Esophagus (tissue), 2 donors: ENCODE results near the gene NUP160. TPM values are rescaled to one million over a fixed set of nuclear protein-coding genes. Genes with fewer than 3 reads are reported as not detected.

Source experiments
- H3K27ac ChIP-seq, 2 donors: one replicate each; pipeline ENCODE4 v1.5.1; 2013; ENCODE audit warnings: low read depth in 2 of 2, mild to moderate bottlenecking in 2 of 2, inconsistent platforms in 1 of 2, low read length in 1 of 2, moderate library complexity in 1 of 2
- H3K27me3 ChIP-seq, 2 donors: one replicate each; pipeline ENCODE4 v1.6.1; 2013; ENCODE audit warnings: low read length in 2 of 2, control low read depth in 1 of 2, mild to moderate bottlenecking in 1 of 2; ENCODE audit not compliant: insufficient read depth in 2 of 2, control insufficient read depth in 1 of 2
- H3K36me3 ChIP-seq, 2 donors: one replicate each; pipeline ENCODE4 v1.6.1; 2013; ENCODE audit warnings: low read length in 1 of 2; ENCODE audit not compliant: control insufficient read depth in 2 of 2, insufficient read depth in 2 of 2
- H3K4me1 ChIP-seq, 2 donors: one replicate each; pipeline ENCODE4 v1.6.1; 2013; ENCODE audit warnings: low read length in 1 of 2; ENCODE audit not compliant: control insufficient read depth in 2 of 2, insufficient read depth in 2 of 2
- H3K4me3 ChIP-seq, 2 donors: one replicate each; pipeline ENCODE4 v1.5.1; 2013; ENCODE audit warnings: low read length in 2 of 2, mild to moderate bottlenecking in 2 of 2, low read depth in 1 of 2, moderate library complexity in 1 of 2
- H3K9me3 ChIP-seq, 2 donors: one replicate each; pipeline ENCODE4 v1.6.1; 2013; ENCODE audit warnings: mild to moderate bottlenecking in 2 of 2, low read depth in 1 of 2, low read length in 1 of 2, moderate library complexity in 1 of 2; ENCODE audit not compliant: control insufficient read depth in 2 of 2, insufficient read depth in 1 of 2
- WGBS, 2 donors: extraction: QIAGEN DNeasy Blood & Tissue Kit; methylation state at CpG; one replicate each; pipeline ENCODE4 v1.1.7; 2013; 5-methylcytosine and 5-hydroxymethylcytosine counted together
- polyA plus RNA-seq, 2 donors: library from polyadenylated mRNA; stranded (reverse); fragments of 200-250 nt; gene quantifications; one replicate each; pipeline ENCODE4 v1.2.3, GENCODE V29; 2013
- donor health status: healthy with polysubstance abuse.
- donor health status: Bipolar disorder and iron deficiency.

The NUP160 gene
- polyA plus RNA-seq, 2 donors, result 10.4 to 10.9 TPM

DNA sequence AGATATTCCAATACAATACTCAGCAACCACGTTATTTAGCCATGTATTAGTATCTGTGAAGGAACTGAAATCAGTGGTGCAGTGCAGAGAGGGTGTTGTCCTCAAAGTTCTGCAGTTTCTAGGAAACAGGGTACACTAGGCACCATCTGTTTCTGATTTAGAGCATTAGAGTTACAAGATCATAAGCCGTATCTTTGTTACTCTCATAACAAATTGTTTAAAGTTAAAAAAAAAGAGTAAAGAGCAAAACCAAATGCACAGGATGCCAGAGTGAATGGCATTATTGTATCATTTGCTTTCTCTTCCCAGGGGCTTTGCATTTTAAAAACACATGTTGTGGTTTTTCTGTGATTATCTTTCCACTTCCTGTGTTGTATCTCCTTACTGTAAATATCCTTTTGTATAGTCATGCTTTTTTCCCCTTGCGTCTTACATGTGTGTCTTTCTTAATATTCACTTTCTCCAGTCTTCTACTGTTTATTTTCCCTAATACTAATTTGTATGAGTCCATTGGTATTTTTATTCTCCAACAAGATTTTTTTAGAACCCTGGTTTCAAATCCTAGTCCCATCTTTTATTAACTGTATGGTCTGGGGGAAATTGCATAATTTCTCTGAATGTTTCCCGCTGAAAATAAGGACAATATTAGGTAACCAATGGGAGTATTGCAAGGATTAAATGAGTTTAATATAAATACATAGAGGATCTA, 15.2 kb upstream of the NUP160 start:
- H3K4me1 ChIP-seq, result no peaks in the 10 kb centered on the region
- no peak overlapping the region for H3K4me3 ChIP-seq
- no peaks in the 10 kb centered on the region for H3K36me3 ChIP-seq
- WGBS, 2 donors, result 42 to 54% methylated on average over 4 of the region's 4 CpGs
- H3K9me3 ChIP-seq, result no peaks in the 10 kb centered on the region
- no peak overlapping the region for H3K27ac ChIP-seq
- no peaks in the 10 kb centered on the region for H3K27me3 ChIP-seq

DNA sequence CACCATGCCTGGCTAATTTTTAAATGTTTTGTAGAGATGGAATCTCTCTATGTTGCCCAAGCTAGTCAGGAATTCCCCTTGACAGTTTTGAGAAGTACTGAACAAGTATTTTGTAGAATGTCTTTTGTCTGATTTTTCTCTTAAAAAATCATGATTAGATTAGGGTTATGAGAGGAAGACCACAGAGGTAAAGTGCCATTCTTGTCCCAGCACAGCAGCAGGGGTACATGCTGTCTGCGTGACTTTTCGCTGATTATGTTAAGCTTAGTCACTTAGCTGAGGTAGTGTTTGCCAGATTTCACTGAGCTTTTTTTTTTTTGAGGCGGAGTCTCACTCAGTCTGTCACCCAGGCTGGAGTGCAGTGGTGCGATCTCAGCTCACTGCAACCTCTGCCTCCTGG, 13.6 kb upstream of the NUP160 start:
- H3K4me3 ChIP-seq, result no peak overlapping the region
- no peaks in the 10 kb centered on the region for H3K36me3 ChIP-seq
- no peaks in the 10 kb centered on the region for H3K9me3 ChIP-seq
- H3K27me3 ChIP-seq, result no peaks in the 10 kb centered on the region
- no peaks in the 10 kb centered on the region for H3K4me1 ChIP-seq
- no peak overlapping the region for H3K27ac ChIP-seq
- WGBS, 2 donors, result 60 to 79% methylated on average over 4 of the region's 4 CpGs

DNA sequence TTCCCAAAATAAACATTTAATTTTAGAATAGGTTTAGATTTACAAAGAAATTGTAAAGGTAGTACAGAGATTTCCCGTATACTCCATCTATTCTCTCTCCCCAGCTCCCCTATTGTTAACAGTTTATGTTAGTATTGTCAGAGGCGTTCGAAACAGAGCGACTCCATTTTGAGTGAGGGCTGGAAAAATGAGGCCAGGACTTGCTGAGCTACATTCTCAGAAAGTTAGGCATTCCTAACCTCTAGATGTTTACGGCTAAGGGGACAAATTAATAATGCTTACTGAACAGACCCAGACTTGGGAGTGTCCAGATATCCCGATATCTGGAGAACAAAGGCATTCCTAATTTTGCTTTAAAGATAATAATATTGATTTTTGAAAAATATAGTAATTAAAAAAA, 12.4 kb upstream of the NUP160 start:
- H3K27me3 ChIP-seq, result no peaks in the 10 kb centered on the region
- WGBS, 2 donors, result 71 to 89% methylated on average over 6 of the region's 6 CpGs
- H3K36me3 ChIP-seq, result no peaks in the 10 kb centered on the region
- H3K4me3 ChIP-seq, result no peak overlapping the region
- no peak overlapping the region for H3K27ac ChIP-seq
- H3K9me3 ChIP-seq, result no peaks in the 10 kb centered on the region
- H3K4me1 ChIP-seq, result no peaks in the 10 kb centered on the region

DNA sequence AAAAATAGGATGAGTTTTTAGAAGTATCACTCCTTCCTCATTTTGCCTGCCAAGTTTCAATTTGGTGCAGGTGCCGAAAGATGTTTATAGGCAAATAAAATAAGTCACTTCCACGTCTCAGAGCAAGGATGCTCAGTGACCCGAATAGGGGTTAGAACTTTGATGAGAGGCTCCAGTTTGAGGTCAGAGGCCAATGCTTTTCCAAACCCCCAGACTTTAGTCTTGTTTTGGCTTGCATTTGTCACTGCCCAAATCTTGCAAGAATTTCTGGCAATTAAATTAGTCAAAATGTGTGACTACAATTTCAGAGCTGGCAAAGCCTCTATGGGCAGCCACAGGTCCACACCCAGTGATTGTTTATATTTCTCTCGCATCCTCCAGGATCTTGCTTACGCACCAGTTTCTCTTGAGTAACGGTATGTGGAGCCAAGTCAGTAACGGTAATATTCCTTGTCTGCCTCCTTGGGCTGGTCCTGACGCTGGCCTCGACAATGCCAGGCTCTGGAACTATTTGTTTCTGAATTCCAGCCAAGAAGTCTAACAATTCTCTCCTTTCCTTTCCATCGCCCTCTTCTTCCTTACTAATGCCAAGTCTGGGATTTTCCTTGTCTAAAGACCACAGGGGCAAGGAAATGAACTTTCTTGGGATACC, 9.9 kb upstream of the NUP160 start:
- no peaks in the 10 kb centered on the region for H3K36me3 ChIP-seq
- H3K4me3 ChIP-seq, result no peak overlapping the region
- H3K9me3 ChIP-seq, result no peaks in the 10 kb centered on the region
- H3K4me1 ChIP-seq, result no peaks in the 10 kb centered on the region
- WGBS, 2 donors, result 25 to 38% methylated on average over 10 of the region's 10 CpGs
- H3K27ac ChIP-seq, result no peak overlapping the region
- H3K27me3 ChIP-seq, result no peaks in the 10 kb centered on the region

DNA sequence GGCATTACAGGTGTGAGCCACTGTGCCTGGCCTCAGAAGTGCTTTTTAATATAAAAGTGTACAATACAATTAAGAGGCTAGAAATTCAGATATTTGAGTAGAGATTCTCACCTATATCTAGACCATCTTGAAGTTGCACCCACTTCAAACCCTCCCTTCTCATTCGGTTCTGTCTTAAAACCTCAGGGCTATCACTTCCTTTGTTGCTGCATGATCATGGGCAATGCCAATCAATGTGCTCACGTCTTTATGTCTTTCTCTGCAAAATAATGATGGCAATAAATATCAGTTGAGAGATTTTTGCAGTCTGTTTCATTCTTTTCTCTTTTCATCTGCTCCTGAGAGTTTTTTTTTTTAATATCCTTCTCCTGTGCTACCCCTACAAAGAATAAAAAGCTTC, 9.3 kb upstream of the NUP160 start:
- no peaks in the 10 kb centered on the region for H3K27me3 ChIP-seq
- H3K27ac ChIP-seq, result no peak overlapping the region
- 40% methylated on average over 2 of the region's 2 CpGs for WGBS, 2 donors
- H3K36me3 ChIP-seq, result no peaks in the 10 kb centered on the region
- H3K4me1 ChIP-seq, result no peaks in the 10 kb centered on the region
- H3K9me3 ChIP-seq, result no peaks in the 10 kb centered on the region
- no peak overlapping the region for H3K4me3 ChIP-seq

DNA sequence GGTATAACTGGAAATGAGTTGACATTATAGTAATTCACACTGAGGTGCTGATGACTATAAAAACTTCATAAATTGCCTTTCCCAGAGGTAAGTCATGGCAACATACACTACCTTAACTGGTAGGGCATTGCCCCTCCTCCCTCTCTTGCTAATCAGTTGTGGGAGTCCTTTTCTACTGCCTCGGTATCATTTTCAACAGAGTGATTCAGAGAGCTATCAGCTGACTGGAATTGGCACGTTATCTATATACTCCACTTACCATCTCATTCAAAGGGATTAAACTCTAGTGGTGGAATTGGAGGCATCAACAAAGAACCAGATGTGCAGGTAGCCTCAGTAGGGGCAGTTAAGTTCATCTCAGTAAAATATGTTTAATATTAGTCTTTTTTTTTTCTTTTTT, 8.0 kb upstream of the NUP160 start:
- WGBS, 2 donors, result 50 to 53% methylated on average over 2 of the region's 2 CpGs
- H3K4me3 ChIP-seq, result no peak overlapping the region
- H3K27me3 ChIP-seq, result no peaks in the 10 kb centered on the region
- no peaks in the 10 kb centered on the region for H3K9me3 ChIP-seq
- H3K36me3 ChIP-seq, result no peaks in the 10 kb centered on the region
- no peak overlapping the region for H3K27ac ChIP-seq
- H3K4me1 ChIP-seq, result no peaks in the 10 kb centered on the region

DNA sequence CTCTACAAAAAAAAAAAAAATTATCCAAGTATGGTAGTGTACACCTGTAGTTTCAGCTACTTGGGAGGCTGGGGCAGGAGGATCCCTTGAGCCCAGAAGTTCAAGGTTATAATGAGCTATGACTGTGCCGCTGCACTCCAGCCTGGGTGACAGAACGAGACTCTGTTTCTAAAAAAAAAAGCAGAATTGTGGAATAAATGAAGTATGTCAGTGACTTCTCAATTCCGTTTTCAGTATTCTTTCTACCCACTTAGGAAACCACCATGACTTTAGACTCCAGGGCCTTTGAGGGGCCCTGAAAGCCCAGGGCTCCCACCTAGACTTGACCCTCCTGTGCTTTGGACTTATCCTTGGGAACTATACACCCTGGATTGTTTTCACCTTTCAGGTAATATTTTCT, 6.5 kb upstream of the NUP160 start:
- Histone ChIP-seq H3K27ac (no peak overlapping the region), H3K9me3 (no peaks in the 10 kb centered on the region), H3K4me1 (no peaks in the 10 kb centered on the region), H3K27me3 (no peaks in the 10 kb centered on the region), H3K36me3 (no peaks in the 10 kb centered on the region), H3K4me3 (no peak overlapping the region)
- WGBS, 2 donors, result 83 to 90% methylated on average over 3 of the region's 3 CpGs

DNA sequence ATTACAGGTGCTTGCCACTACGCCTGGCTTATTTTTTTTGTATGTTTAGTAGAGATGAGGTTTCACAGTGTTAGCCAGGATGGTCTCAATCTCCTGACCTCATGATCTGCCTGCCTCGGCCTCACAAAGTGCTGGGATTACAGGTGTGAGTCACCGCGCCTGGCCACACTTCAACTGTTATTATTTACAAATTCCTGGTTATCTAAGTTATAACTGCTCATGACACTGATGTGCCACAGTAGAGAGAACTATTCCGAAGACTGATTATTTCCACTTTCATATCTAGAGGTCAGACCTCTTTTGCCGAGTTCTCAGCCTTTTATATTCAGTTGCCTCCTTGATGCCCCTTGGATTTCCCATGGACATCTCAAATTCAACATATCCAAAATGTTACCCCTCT, 3.9 kb upstream of the NUP160 start:
- WGBS, 2 donors, result 84 to 88% methylated on average over 6 of the region's 6 CpGs
- H3K27me3 ChIP-seq, result no peaks in the 10 kb centered on the region

DNA sequence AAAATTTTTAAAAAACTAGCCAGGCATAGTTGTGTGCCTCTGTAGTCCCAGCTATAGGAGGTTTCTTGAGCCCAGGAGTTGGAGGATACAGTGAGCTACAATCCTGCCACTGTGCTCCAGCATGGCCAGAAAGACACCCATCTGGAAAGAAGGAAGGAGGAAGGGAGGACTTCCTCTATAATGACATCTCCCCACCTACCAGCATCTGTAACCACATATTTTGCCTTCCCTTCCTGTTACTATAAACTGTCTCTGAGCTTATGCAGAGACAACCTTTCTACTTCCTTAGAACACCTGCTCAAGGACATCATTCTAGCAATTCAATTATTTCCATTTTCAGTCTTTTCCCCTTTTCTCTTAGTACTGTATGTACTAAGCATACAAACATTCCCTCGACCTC, 2.2 kb upstream of the NUP160 start:
- Histone ChIP-seq H3K4me1 (peaks cover 0 to 2% of the 10 kb centered on the region in 2 donors), H3K9me3 (no peaks in the 10 kb centered on the region), H3K27me3 (no peaks in the 10 kb centered on the region), H3K4me3 (no peak overlapping the region), H3K27ac (no peak overlapping the region), H3K36me3 (no peaks in the 10 kb centered on the region)
- 52 to 69% methylated on average over 1 of the region's 1 CpG for WGBS, 2 donors

More for the DNA sequence above, 3.9 kb upstream of the NUP160 start:
- no peak overlapping the region for H3K4me3 ChIP-seq
- peaks cover 0 to under 1% of the 10 kb centered on the region in 2 donors for H3K4me1 ChIP-seq
- no peak overlapping the region for H3K27ac ChIP-seq
- no peaks in the 10 kb centered on the region for H3K36me3 ChIP-seq
- H3K9me3 ChIP-seq, result no peaks in the 10 kb centered on the region

DNA sequence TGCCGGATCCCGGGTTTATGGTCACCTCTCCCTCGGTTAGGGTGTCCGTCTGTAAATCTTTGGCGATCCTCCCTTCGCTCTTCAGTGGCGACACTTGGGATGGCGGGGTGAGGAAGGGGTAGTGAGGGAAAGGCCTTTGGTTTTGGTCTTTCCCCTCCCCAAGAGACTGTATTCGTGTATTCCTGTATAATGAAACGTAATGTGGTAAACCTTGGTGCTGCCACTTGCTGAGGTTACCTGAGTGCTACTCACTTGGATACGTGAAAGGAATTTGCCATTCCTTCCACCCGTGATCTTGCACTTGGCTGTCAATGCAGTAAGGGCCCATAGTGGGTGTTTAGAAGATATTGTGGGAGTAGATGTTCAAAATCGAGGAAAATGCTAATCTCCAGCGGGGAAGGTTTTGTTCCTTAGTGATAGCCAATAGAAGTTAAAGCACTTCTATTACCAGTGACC, 578 bp upstream of the NUP160 start:
- peak overlapping the region; percentile 82 to 92 for H3K4me3 ChIP-seq
- no peaks in the 10 kb centered on the region for H3K27me3 ChIP-seq
- WGBS, 2 donors, result 2 to 5% methylated on average over 14 of the region's 14 CpGs
- peaks cover 0 to 2% of the 10 kb centered on the region in 2 donors for H3K4me1 ChIP-seq
- H3K9me3 ChIP-seq, result no peaks in the 10 kb centered on the region
- H3K36me3 ChIP-seq, result no peaks in the 10 kb centered on the region
- H3K27ac ChIP-seq, result peak overlapping the region; percentile 94 to 97
